LHCN-M2 (cell line): ENCODE results near the gene GNAT3. TPM values are rescaled to one million over a fixed set of nuclear protein-coding genes. Genes with fewer than 3 reads are reported as not detected.

Experiments used
- DNase-seq: peaks from one replicate; pipeline ENCODE4 v3.0.0-alpha.2; 2012; ENCODE audit warnings: low read depth
- total RNA-seq: library from RNA; depleted of rRNA; stranded (reverse); fragments of >200 nt; gene quantifications from 2 replicates; pipeline ENCODE4 v1.2.3, GENCODE V29; 2014

Gene GNAT3
- total RNA-seq, 1 experiment from 2014 or later: not detected

- DNase-seq: no peak
Observed at GRCh38 chr7:80500325-80500724, 11.5 kb downstream of the GNAT3 start.

DNA sequence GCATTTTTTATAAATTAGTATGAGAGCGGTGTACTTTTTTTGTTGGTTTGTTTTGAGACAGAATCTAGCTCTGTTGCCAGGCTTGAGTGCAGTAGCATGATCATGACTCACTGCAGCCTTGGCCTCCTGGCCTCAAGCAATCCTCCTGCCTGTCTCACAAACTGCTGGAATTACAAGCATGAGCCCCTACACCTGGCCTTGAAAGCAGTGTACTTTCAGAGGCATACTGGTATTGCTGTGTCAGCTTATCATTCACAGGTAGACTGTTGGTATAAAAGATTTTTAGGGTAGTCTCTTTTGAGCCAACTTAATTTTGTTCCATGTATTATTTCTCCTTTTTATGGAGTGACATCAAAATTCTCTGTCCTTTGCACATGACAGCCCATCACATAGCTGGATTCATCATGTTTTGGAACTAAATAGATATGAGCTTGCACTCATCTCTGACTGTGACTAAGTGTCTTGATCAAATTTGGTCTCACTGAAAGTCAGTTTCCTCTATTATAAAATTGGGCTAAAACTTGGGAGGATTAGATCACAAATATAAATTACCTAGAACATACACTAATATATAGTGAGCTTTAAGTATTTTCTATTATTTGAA, 12.4 kb downstream of the GNAT3 start:
- DNase-seq: peak; percentile 95

- DNase-seq: peak; percentile 85
Observed at GRCh38 chr7:80498481-80499349, 13.1 kb downstream of the GNAT3 start.

DNA sequence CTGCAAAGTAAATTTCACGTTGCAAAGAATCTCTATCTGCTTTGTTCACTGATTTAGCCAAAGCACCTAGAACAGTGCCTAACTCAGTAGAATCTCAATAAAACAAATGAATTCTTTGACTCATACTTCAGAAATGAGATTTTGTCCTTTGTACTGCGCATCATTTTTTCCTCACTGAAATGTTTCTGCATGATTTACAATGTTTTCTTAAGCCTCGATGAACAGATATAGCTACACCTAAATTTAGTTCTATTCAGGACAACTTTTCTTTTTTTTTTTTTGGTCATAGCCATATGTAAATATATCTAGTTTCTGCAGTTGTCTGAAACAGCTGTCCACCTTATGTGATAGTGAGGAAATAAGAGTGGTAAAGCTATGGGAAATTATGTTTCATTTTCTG, 15.3 kb downstream of the GNAT3 start:
- DNase-seq: peak; percentile 77

DNA sequence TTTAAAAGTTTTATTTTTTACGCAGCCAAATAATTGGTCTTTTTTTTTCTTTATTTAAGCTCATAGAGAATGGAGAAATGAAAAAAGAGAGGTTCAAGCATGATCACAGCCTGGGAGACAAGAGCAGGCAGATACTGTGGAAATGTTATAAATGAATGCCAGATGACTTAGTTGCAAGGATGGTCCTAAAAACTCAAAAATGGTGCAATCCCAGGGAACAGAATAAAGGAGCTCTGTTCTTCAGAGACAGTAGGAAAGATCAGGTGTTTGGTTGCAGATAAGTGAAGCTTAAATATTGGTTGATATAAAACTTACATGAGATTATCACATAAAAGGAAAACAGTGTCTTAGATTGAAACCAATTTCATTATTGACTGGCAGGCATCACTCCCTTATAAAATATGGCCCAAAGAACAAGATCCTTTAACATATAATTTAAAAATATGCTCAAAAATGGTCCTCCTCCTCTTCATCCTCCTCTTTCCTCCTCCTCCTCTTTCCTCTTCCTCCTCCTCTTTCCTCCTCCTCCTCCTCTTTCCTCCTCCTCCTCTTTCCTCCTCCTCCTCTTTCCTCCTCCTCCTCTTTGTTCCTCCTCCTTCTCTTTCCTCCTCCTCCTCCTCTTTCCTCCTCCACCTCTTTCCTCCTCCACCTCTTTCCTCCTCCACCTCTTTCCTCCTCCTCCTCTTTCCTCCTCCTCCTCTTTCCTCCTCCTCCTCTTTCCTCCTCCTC, 18.6 kb downstream of the GNAT3 start:
- DNase-seq: no peak

GRCh38 chr7:80491462-80491861, 20.4 kb downstream of the GNAT3 start:
- no peak for DNase-seq

DNA sequence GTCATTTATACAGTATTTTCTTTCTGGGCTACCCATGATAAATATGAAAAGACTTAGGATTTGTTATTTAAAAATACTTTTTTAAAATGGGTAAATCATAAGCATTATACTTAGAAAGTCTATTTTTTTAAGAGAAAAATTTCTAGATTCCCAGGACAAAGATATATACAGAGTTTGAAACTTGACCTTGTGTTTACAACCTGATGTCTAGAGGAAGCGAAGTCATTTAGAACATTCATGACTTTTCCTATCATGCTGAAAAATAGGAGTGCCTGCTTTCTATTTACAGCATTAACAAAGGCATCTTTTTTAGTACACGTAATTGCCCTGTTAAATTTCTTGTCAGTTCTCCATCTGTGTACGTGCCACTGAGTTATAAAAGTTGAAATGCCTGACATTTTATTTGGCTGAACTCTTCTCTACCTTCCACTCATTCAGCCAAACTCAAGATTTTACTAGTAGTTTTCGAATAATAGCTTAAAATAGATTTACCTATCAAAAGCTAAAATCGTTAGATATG, 23.0 kb downstream of the GNAT3 start:
- no peak for DNase-seq

- DNase-seq: no peak
Observed at GRCh38 chr7:80488406-80488805, 23.5 kb downstream of the GNAT3 start.

- no peak for DNase-seq
Observed at GRCh38 chr7:80485721-80486120, 26.1 kb downstream of the GNAT3 start.

DNA sequence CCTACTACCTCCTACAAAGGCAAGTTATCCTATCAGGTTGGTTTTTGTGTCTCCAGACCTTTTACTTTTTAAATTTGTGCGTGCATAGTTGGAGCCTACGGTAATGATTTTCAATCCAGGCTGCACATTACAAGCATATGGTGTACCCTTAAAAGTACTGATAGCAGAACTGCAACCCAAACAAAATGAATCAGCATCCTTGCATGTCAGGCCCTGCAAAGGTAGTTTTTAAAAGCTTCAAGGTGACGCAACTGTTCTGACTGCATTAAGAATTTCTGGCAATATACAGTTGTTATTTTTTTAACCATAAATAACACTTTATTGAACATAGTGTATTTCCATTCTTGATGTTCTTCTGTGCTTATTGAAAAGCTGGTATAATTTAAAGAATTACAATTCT, 28.9 kb downstream of the GNAT3 start:
- no peak for DNase-seq

DNA sequence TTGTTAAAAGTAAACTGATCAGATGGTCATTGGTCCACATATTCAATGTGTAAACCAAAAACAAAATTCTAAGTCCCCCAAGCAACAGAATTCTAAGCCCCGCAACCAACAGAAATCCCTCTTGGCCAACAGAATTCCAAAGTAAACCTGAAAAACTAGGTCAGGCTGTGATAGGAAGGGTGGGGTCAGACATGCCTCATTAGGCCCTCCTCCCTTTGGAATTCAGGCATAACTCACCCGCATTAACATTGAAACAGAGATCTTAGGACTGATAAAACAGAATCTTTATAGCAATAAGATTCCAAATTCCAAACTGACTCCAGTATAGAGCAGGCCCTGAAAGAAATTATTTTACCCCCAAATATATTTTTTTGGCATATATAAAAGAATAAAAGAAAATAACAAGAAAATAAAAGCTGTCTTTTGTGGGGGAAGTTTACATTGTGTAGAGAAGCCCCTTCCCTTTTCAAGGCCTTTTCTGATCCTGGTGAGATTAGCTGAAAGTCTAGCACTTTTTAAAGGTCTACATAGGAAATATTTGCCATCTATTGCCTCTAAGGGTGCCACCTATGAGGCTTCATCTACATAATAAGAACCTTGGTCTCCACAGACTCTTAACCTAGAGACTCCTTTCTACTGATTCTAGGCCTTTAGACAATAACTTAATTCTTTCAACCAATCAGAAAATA, 30.5 kb downstream of the GNAT3 start:
- peak; percentile 39 for DNase-seq

DNA sequence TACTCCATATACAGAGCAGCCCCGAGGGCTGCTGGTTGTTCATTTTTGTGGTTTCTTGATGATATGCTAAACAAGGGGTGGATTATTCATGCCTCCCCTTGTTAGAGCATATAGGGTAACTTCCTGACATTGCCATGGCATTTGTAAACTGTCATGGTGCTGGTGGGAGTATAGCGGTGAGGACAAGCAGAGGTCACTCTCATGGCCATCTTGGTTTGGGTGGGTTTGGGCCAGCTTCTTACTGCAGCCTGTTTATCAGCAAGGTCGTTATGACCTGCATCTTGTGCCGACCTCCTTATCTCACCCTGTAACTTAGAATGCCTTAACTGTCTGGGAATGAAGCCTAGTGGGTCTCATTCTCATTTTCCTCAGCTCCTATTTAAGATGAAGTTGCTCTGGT, 31.3 kb downstream of the GNAT3 start:
- DNase-seq: no peak

GRCh38 chr7:80478683-80479082, 33.2 kb downstream of the GNAT3 start:
- DNase-seq: peak; percentile 70

DNA sequence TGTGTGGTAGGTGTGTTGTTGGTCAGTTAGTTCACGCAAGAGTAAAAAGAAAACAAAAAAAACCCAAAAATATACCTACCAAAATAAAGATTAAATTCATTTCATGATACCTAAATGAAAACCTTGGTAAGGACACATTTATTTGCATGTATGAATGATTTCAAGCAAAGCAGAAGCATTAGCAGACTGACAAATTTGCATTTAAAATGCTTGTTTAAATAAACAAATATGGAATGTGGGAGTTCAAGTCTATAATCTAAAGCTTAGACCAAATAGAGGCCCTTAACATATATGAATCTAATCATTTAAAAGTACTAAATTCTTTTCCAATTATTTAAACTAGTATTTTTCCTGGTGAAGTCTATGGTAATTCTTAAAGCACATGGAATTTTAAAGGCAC, 35.8 kb downstream of the GNAT3 start:
- DNase-seq: no peak

GRCh38 chr7:80475383-80475782, 36.5 kb downstream of the GNAT3 start:
- DNase-seq: no peak

DNA sequence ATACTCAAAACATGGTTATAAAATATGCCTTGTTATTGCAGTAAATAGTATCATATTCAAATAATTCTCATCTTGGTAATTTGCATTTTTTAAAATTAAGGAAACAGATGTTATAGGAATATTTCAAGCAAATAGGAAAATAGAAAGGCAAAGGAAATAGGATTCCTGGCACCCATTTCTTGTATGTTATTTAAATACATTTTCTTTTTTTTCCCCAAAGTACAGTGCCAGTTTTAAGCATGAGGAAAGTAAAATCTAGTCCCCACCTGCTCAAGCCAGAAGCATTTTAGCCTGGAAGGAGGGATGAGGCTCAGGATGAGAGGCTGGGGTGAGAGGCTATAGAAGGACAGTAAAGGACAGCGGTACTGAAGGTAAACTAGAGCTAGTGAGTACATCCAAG, 38.1 kb downstream of the GNAT3 start:
- no peak for DNase-seq

DNA sequence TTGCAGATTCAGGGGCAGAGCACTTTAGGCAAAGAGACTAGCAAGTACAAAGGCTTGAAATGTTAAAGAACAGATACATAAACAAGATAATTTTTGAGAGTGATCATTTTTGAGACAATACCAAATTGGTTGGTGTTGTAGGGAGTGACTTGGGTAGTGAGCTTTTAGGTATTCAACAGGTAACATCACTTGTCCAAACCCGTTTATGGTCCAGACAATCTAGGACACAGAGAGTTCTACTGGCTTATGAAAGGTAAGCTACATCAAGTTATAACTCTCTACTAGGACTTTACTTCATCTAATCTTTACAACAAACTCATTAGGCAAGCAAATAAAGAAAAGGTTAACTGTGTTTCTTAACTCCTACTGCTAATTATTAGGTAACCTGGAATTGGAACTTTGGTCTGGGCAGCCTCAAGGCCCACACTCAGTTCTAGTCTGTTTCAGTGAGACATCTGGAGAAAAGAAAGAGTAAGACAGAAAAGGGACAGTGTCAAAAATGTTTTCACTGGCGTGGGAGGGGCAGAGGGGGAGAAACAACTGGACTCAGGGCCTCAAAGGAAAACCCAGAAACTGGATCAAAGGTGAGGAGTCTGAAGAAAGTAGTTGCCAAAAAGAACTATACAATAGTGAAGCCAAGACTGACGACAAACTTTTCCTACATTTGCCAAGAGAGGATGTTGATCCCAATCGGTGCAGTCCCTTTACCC, 39.2 kb downstream of the GNAT3 start:
- no peak for DNase-seq

GRCh38 chr7:80468931-80469714, 42.7 kb downstream of the GNAT3 start:
- DNase-seq: no peak

DNA sequence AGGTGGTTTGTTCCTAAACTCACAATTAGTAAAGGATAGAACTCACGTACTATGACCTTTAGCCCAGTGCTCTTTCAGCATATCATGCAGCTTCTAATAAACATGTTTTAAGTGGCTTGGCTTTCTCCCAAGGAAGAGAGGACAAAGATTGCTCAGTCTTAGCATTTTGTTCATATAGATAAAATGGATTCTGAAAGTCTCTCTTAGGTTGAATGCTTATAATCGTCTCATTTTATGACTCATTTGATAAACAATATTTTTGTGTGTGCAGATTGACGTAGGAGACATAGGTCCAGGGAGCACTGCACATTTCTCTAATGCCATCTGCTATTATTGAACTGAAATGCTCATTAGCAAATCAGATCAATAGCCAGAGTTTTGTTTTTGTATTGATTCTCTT, 44.8 kb downstream of the GNAT3 start:
- no peak for DNase-seq

GRCh38 chr7:80466636-80467035, 45.2 kb downstream of the GNAT3 start:
- no peak for DNase-seq
